ENCODE results near the gene ZNF519. TPM values are rescaled to one million over a fixed set of nuclear protein-coding genes. Genes with fewer than 3 reads are reported as not detected.
"Not testable (repeated sequence)": the region's sequence is repeated elsewhere in the genome, so short reads cannot be mapped to it uniquely, and the experiment has no call there.

The ZNF519 gene
- total RNA-seq, 1 experiment from 2014 or later = 27.0 TPM

GRCh38 chr18:14149121-14149850, 17.1 kb upstream of the ZNF519 start:
- H3K4me3 Mint-ChIP-seq (ENCODE audit: low read depth, unreplicated experiment); H3K4me1 Mint-ChIP-seq (ENCODE audit: low read depth, unreplicated experiment): not testable (repeated sequence)

DNA sequence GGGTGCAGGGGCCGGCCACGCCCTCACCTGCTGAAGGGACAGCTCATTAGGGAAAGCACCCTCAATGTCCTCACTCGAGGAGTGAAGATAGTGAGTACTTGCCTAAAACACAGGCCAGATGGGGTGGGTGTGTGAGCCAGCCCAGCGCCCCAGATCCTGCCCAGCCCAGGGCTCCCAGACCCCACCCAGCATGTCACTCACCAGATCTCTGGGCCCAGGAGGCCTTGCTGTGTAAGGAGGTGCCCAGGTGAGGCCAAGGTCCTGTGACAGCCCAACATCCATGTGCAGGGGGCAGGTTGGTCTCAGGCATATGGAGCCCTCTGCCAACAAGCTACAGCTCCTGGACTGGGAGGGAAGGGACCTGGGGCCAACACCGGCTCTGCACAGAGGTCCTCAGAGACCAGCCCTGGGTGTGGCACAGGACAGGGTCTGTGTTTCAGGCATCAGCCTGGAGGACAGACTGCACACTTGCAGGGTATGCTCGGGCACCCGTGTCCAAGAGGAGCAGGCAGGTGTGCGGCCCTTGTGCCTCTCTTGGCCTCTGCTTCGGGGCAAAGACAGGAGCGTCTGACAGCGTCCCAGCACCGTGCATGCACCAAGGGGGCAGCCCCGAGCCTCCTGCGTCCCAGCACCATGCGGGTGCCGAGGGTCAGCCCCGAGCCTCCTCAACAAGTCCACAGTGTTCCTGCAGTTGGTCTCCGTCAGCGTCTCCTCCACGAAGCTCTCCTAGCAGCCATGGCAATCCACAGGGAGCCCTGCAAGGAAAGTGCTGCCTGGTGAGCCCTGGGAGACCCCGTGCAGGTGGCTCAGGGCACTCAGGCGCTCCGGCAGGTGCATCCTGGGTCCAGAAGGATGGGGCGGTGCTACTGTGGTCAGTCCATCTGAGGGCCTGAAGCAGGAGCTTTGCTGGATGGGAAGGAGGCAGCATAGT, 16.0 kb upstream of the ZNF519 start:
- H3K27ac Mint-ChIP-seq (ENCODE audit: unreplicated experiment); H3K9me3 Mint-ChIP-seq (ENCODE audit: low read depth, unreplicated experiment); DNase-seq; CTCF ChIA-PET; BruUV-seq (replicated peaks); intact Hi-C loops (cut with micrococcal nuclease; ENCODE audit: unreplicated experiment); H3K4me3 Mint-ChIP-seq (ENCODE audit: low read depth, unreplicated experiment); H3K36me3 Mint-ChIP-seq (ENCODE audit: insufficient read depth, unreplicated experiment); H3K4me1 Mint-ChIP-seq (ENCODE audit: low read depth, unreplicated experiment): not testable (repeated sequence)
- H3K27me3 Mint-ChIP-seq (ENCODE audit: unreplicated experiment) = peaks cover 12% of the 10 kb centered on the region

More at GRCh38 chr18:14149121-14149850, 17.1 kb upstream of the ZNF519 start:
- CTCF ChIA-PET; H3K9me3 Mint-ChIP-seq (ENCODE audit: low read depth, unreplicated experiment); BruUV-seq (replicated peaks); H3K36me3 Mint-ChIP-seq (ENCODE audit: insufficient read depth, unreplicated experiment); DNase-seq; intact Hi-C loops (cut with micrococcal nuclease; ENCODE audit: unreplicated experiment); H3K27ac Mint-ChIP-seq (ENCODE audit: unreplicated experiment): not testable (repeated sequence)
- H3K27me3 Mint-ChIP-seq (ENCODE audit: unreplicated experiment) = peaks cover 12% of the 10 kb centered on the region

DNA sequence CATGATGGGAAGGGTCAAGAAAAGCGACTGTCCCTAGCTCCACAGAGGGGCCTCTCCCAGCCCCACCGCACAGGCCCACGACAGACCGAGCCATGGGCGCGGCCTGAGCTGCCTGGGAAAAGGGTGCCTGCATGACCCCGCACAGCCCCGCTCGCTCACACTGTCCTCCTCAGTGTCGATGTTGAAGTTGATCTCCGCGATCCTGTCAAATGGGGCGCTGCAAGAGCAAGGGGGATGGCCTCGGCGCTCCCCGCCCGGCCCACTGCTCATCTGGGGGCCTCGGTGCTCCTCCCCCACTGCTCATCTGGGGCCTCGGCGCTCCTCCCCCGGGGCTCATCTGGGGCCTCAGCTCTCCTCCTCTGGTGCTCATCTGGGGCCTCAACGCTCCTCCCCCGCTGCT, 14.5 kb upstream of the ZNF519 start:
- CTCF ChIA-PET; DNase-seq; intact Hi-C loops (cut with micrococcal nuclease; ENCODE audit: unreplicated experiment); H3K4me3 Mint-ChIP-seq (ENCODE audit: low read depth, unreplicated experiment); H3K4me1 Mint-ChIP-seq (ENCODE audit: low read depth, unreplicated experiment); BruUV-seq (replicated peaks); H3K36me3 Mint-ChIP-seq (ENCODE audit: insufficient read depth, unreplicated experiment); H3K27ac Mint-ChIP-seq (ENCODE audit: unreplicated experiment); H3K9me3 Mint-ChIP-seq (ENCODE audit: low read depth, unreplicated experiment): not testable (repeated sequence)
- H3K27me3 Mint-ChIP-seq (ENCODE audit: unreplicated experiment) = peaks cover 12% of the 10 kb centered on the region

DNA sequence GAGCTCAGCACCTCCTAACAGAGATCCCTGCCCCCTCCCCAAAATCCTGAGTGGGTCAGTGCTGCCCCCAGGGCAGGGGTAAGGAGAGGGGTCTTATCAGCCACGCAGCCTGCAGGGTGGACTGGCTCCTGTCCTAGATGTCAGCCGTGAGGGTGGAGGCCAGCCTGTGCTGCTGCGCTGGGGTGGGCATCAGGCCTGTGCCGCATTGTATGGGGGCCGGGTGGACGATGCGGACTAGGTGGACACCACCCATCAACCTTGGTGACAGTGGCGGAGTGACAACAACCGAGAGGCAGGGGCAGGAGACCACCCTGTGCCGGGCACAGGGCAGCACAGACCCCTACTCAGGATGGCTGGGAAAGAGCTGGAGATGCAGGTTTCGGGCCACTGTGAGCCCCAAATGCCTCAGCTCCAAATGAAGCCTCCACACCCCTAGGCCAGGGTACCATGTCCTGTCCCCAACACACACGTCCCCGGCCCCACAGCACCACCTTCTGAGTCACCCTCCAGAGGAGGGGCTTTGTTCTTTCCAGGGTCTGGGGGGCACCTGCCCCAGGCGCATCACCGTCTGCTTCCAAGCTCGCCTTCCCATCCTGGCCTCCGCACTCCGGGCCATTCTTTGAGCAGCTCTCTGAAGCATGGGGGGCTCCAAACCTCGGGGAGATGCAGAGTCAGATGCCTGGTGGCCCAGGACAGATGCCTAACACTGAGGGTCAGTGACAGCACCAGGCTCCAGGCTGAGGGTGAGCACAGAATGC, 13.5 kb upstream of the ZNF519 start:
- H3K9me3 Mint-ChIP-seq (ENCODE audit: low read depth, unreplicated experiment); BruUV-seq (replicated peaks); H3K27ac Mint-ChIP-seq (ENCODE audit: unreplicated experiment); H3K4me3 Mint-ChIP-seq (ENCODE audit: low read depth, unreplicated experiment); intact Hi-C loops (cut with micrococcal nuclease; ENCODE audit: unreplicated experiment); H3K36me3 Mint-ChIP-seq (ENCODE audit: insufficient read depth, unreplicated experiment); DNase-seq; H3K4me1 Mint-ChIP-seq (ENCODE audit: low read depth, unreplicated experiment); CTCF ChIA-PET: not testable (repeated sequence)
- peaks cover 12% of the 10 kb centered on the region for H3K27me3 Mint-ChIP-seq (ENCODE audit: unreplicated experiment)

GRCh38 chr18:14145021-14145420, 12.8 kb upstream of the ZNF519 start:
- H3K36me3 Mint-ChIP-seq (ENCODE audit: insufficient read depth, unreplicated experiment); BruUV-seq (replicated peaks); DNase-seq; intact Hi-C loops (cut with micrococcal nuclease; ENCODE audit: unreplicated experiment); CTCF ChIA-PET; H3K27ac Mint-ChIP-seq (ENCODE audit: unreplicated experiment); H3K9me3 Mint-ChIP-seq (ENCODE audit: low read depth, unreplicated experiment); H3K4me3 Mint-ChIP-seq (ENCODE audit: low read depth, unreplicated experiment); H3K4me1 Mint-ChIP-seq (ENCODE audit: low read depth, unreplicated experiment): not testable (repeated sequence)
- H3K27me3 Mint-ChIP-seq (ENCODE audit: unreplicated experiment) = peaks cover 12% of the 10 kb centered on the region

DNA sequence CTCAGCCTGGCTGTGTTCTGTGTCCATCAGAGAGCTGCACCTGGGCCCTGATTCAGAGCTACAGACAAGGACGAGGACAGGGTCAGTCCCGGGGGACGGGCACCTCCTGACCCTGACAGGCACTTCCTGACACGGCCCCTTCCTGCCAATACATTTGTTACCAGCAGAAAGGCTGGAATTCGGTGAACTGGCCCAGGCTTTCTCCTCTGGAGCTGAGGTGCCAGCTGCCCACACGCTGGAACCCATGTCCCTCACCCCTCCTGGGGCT, 12.3 kb upstream of the ZNF519 start:
- intact Hi-C loops (cut with micrococcal nuclease; ENCODE audit: unreplicated experiment) = no loop called here
- Mint-ChIP-seq H3K4me3 (ENCODE audit: low read depth, unreplicated experiment) (no peak overlapping the region), H3K4me1 (ENCODE audit: low read depth, unreplicated experiment) (no peaks in the 10 kb centered on the region), H3K27me3 (ENCODE audit: unreplicated experiment) (peaks cover 12% of the 10 kb centered on the region), H3K27ac (ENCODE audit: unreplicated experiment) (no peak overlapping the region), H3K9me3 (ENCODE audit: low read depth, unreplicated experiment) (no peaks in the 10 kb centered on the region), H3K36me3 (ENCODE audit: insufficient read depth, unreplicated experiment) (no peaks in the 10 kb centered on the region)
- no peak for DNase-seq
- no peak for TF ChIP-seq CTCF (IDR thresholded peaks at IDR 0.05; ENCODE audit: unreplicated experiment)
- BruUV-seq (replicated peaks) = no TSS peak
- CTCF ChIA-PET = no interaction called here

- H3K4me3 Mint-ChIP-seq (ENCODE audit: low read depth, unreplicated experiment); CTCF ChIA-PET; H3K27ac Mint-ChIP-seq (ENCODE audit: unreplicated experiment); H3K36me3 Mint-ChIP-seq (ENCODE audit: insufficient read depth, unreplicated experiment); intact Hi-C loops (cut with micrococcal nuclease; ENCODE audit: unreplicated experiment); DNase-seq; BruUV-seq (replicated peaks); H3K9me3 Mint-ChIP-seq (ENCODE audit: low read depth, unreplicated experiment); H3K4me1 Mint-ChIP-seq (ENCODE audit: low read depth, unreplicated experiment): not testable (repeated sequence)
- peaks cover 12% of the 10 kb centered on the region for H3K27me3 Mint-ChIP-seq (ENCODE audit: unreplicated experiment)
Measured at GRCh38 chr18:14143871-14144627, 11.8 kb upstream of the ZNF519 start.

GRCh38 chr18:14143396-14143795, 11.2 kb upstream of the ZNF519 start:
- intact Hi-C loops (cut with micrococcal nuclease; ENCODE audit: unreplicated experiment); H3K4me1 Mint-ChIP-seq (ENCODE audit: low read depth, unreplicated experiment); DNase-seq; H3K9me3 Mint-ChIP-seq (ENCODE audit: low read depth, unreplicated experiment); CTCF ChIA-PET; H3K4me3 Mint-ChIP-seq (ENCODE audit: low read depth, unreplicated experiment); H3K27ac Mint-ChIP-seq (ENCODE audit: unreplicated experiment); H3K36me3 Mint-ChIP-seq (ENCODE audit: insufficient read depth, unreplicated experiment); BruUV-seq (replicated peaks): not testable (repeated sequence)
- H3K27me3 Mint-ChIP-seq (ENCODE audit: unreplicated experiment) = peaks cover 17% of the 10 kb centered on the region

All from Calu3 (cell line).